GM23338 (cell line): Measurements from ENCODE around the gene MTHFSD. TPM values are rescaled to one million over a fixed set of nuclear protein-coding genes. Genes with fewer than 3 reads are reported as not detected.

ENCODE experiments used
- ATAC-seq: fragments of 200-7000 bp; cut with Tn5 transposase; 3 replicates; pipeline ENCODE4 v1.9.1; 2020
- DNase-seq: peaks from one replicate; pipeline ENCODE4 v3.0.0-alpha.2; 2015; ENCODE audit warnings: low spot score
- H2AFZ ChIP-seq: fragments of 200-600 bp; sonication (generic); 2 replicates; pipeline ENCODE4 v1.8.0; 2016; ENCODE audit warnings: antibody characterized with exemption, mild to moderate bottlenecking, moderate library complexity
- H3F3A ChIP-seq: fragments of 200-600 bp; sonication (generic); replicated peaks from 2 replicates; pipeline ENCODE4 v1.8.0; 2017; ENCODE audit warnings: antibody characterized with exemption, mixed run types, low read depth
- H3K27ac ChIP-seq: fragments of 200-600 bp; sonication (generic); 2 replicates; pipeline ENCODE4 v1.6.1; 2016; ENCODE audit warnings: low read depth
- H3K27me3 ChIP-seq: fragments of 200-600 bp; sonication (generic); 2 replicates; pipeline ENCODE4 v1.8.0; 2016; ENCODE audit warnings: mild to moderate bottlenecking, mixed run types, moderate library complexity; ENCODE audit not compliant: insufficient read depth
- H3K36me3 ChIP-seq: fragments of 200-600 bp; sonication (generic); 2 replicates; pipeline ENCODE4 v1.8.0; 2016; ENCODE audit warnings: mild to moderate bottlenecking; ENCODE audit not compliant: insufficient read depth
- H3K4me1 ChIP-seq: fragments of 200-600 bp; sonication (generic); 2 replicates; pipeline ENCODE4 v1.8.0; 2016; ENCODE audit warnings: mild to moderate bottlenecking, moderate library complexity; ENCODE audit not compliant: insufficient read depth
- H3K4me2 ChIP-seq: fragments of 200-600 bp; sonication (generic); 2 replicates; pipeline ENCODE4 v1.7.1; 2017; ENCODE audit warnings: mixed run types
- H3K4me3 ChIP-seq: fragments of 200-600 bp; sonication (generic); 2 replicates; pipeline ENCODE4 v1.6.1; 2016; ENCODE audit warnings: mixed run types
- H3K79me2 ChIP-seq: fragments of 200-600 bp; sonication (generic); replicated peaks from 2 replicates; pipeline ENCODE4 v1.8.0; 2017; ENCODE audit warnings: mild to moderate bottlenecking; ENCODE audit not compliant: insufficient read depth
- H3K9me2 ChIP-seq: fragments of 200-600 bp; sonication (generic); 2 replicates; pipeline ENCODE4 v1.8.0; 2017; ENCODE audit not compliant: insufficient read depth
- H4K20me1 ChIP-seq: fragments of 200-600 bp; sonication (generic); replicated peaks from 2 replicates; pipeline ENCODE4 v1.8.0; 2017; ENCODE audit warnings: mild to moderate bottlenecking; ENCODE audit not compliant: insufficient read depth
- H3K27ac Mint-ChIP-seq: 2 replicates; pipeline ENCODE4 v1.8.0; 2020; ENCODE audit warnings: inconsistent platforms, mild to moderate bottlenecking, moderate library complexity, mixed read lengths
- H3K27me3 Mint-ChIP-seq: 3 replicates; pipeline ENCODE4 v1.8.0; 2022; ENCODE audit warnings: low read depth, mild to moderate bottlenecking, moderate library complexity, mixed read lengths, inconsistent platforms; ENCODE audit not compliant: insufficient read depth, poor library complexity
- H3K36me3 Mint-ChIP-seq: 3 replicates; pipeline ENCODE4 v1.8.0; 2021; ENCODE audit warnings: low read depth, mild to moderate bottlenecking, inconsistent platforms, moderate library complexity, mixed read lengths
- H3K4me1 Mint-ChIP-seq: 3 replicates; pipeline ENCODE4 v1.8.0; 2020; ENCODE audit warnings: mild to moderate bottlenecking, inconsistent platforms, mixed read lengths
- H3K4me3 Mint-ChIP-seq: 3 replicates; pipeline ENCODE4 v1.8.0; 2021; ENCODE audit warnings: moderate library complexity, mild to moderate bottlenecking, inconsistent platforms, mixed read lengths
- H3K9me3 Mint-ChIP-seq: 3 replicates; pipeline ENCODE4 v1.8.0; 2020; ENCODE audit warnings: moderate library complexity, mild to moderate bottlenecking, inconsistent platforms, mixed read lengths
- ETS1 ChIP-seq: IDR thresholded peaks from 2 replicates; pipeline ENCODE4 v1.6.1; 2016; ENCODE audit warnings: antibody characterized with exemption
- EZH2 ChIP-seq: fragments of 200-600 bp; sonication (generic); IDR thresholded peaks from one replicate; pipeline ENCODE4 v1.8.0; 2017; ENCODE audit warnings: antibody characterized with exemption, mild to moderate bottlenecking, low read depth; ENCODE audit not compliant: unreplicated experiment
- JUNB ChIP-seq: IDR thresholded peaks from one replicate; pipeline ENCODE4 v1.6.1; 2016; ENCODE audit warnings: antibody characterized with exemption; ENCODE audit not compliant: unreplicated experiment
- NANOG ChIP-seq: IDR thresholded peaks from 2 replicates; pipeline ENCODE4 v1.6.1; 2016; ENCODE audit warnings: antibody characterized with exemption, borderline replicate concordance
- REST ChIP-seq: IDR thresholded peaks from one replicate; pipeline ENCODE4 v1.6.1; 2018; ENCODE audit warnings: antibody characterized with exemption; ENCODE audit not compliant: unreplicated experiment
- STAT1 ChIP-seq: IDR thresholded peaks from one replicate; pipeline ENCODE4 v1.6.1; 2016; ENCODE audit warnings: antibody characterized with exemption; ENCODE audit not compliant: unreplicated experiment
- ZNF114 ChIP-seq: fragments of 250-450 bp; sonication (Bioruptor Pico); IDR thresholded peaks from 2 replicates; pipeline ENCODE4 v1.5.0; 2020; ENCODE audit warnings: mild to moderate bottlenecking, moderate library complexity
- ZNF331 ChIP-seq: fragments of 250-450 bp; sonication (Bioruptor Pico); IDR thresholded peaks from 2 replicates; pipeline ENCODE4 v1.5.0; 2020; ENCODE audit warnings: low read depth, mild to moderate bottlenecking, moderate library complexity
- ZNF462 ChIP-seq: fragments of 250-450 bp; sonication (Bioruptor Pico); IDR thresholded peaks from 2 replicates; pipeline ENCODE4 v1.5.0; 2020; ENCODE audit warnings: mild to moderate bottlenecking, moderate library complexity
- polyA plus RNA-seq: library from polyadenylated mRNA; unstranded; fragments of >200 nt; fragmentation: Nextera tagmentation; extraction: Ambion mirVana; gene quantifications from 2 replicates; pipeline ENCODE4 v1.2.1, GENCODE V29; 2016
- total RNA-seq: library from RNA; depleted of rRNA; stranded (reverse); fragments of >200 nt; shearing (Covaris generic); gene quantifications from 2 replicates; pipeline ENCODE4 v1.2.3, GENCODE V29; 2014

The MTHFSD gene
- total and polyA plus RNA-seq, 2 experiments from 2014 or later = 7.2 to 8.1 TPM

- no peaks in the 10 kb centered on the region for H3K79me2 ChIP-seq
- no peak overlapping the region for H3K4me2 ChIP-seq
- Mint-ChIP-seq H3K4me3 (no peak overlapping the region), H3K4me1 (no peaks in the 10 kb centered on the region), H3K9me3 (peaks cover 13% of the 10 kb centered on the region; the same call in 2 of the 3 replicates), H3K27ac (no peak overlapping the region), H3K27me3 (peaks cover 13% of the 10 kb centered on the region), H3K36me3 (peaks cover 11% of the 10 kb centered on the region; the same call in 1 of the 3 replicates)
- no peak overlapping the region for H2AFZ ChIP-seq
- no peak for TF ChIP-seq STAT1
- H3K4me3 ChIP-seq = no peak overlapping the region
- DNase-seq = no peak
- H3F3A ChIP-seq = no peaks in the 10 kb centered on the region
- no peaks in the 10 kb centered on the region for H3K36me3 ChIP-seq
- no peaks in the 10 kb centered on the region for H3K27me3 ChIP-seq
- no peak for ATAC-seq
- H3K4me1 ChIP-seq = 0 out of 2 replicates have a peak, but pooled peaks cover 3% of the 10 kb centered on the region
- H3K9me2 ChIP-seq = no peaks in the 10 kb centered on the region
- H4K20me1 ChIP-seq = no peaks in the 10 kb centered on the region
- no peak overlapping the region for H3K27ac ChIP-seq
Observed at GRCh38 chr16:86531641-86532525, 23.2 kb downstream of the MTHFSD start.

- Histone ChIP-seq H3K4me3 (no peak overlapping the region), H3K36me3 (no peaks in the 10 kb centered on the region), H2AFZ (no peak overlapping the region), H4K20me1 (no peaks in the 10 kb centered on the region), H3K27me3 (no peaks in the 10 kb centered on the region), H3K9me2 (no peaks in the 10 kb centered on the region), H3K79me2 (no peaks in the 10 kb centered on the region), H3K27ac (0 out of 2 replicates have a peak overlapping the region, but pooled peaks have one; percentile 42), H3K4me2 (no peak overlapping the region), H3K4me1 (0 out of 2 replicates have a peak, but pooled peaks cover 3% of the 10 kb centered on the region), H3F3A (no peaks in the 10 kb centered on the region)
- ATAC-seq = no peak; the same call in 2 of the 3 replicates
- peaks cover 20% of the 10 kb centered on the region; the same call in 2 of the 3 replicates for H3K9me3 Mint-ChIP-seq
- no peak overlapping the region for H3K4me3 Mint-ChIP-seq
- H3K27me3 Mint-ChIP-seq = peaks cover 13% of the 10 kb centered on the region
- peaks cover 11% of the 10 kb centered on the region; the same call in 1 of the 3 replicates for H3K36me3 Mint-ChIP-seq
- DNase-seq = no peak
- no peak overlapping the region for H3K27ac Mint-ChIP-seq
- H3K4me1 Mint-ChIP-seq = no peaks in the 10 kb centered on the region
- TF ChIP-seq STAT1 = no peak
- no peak for TF ChIP-seq ZNF462 (CRISPR knock-in tag)
- TF ChIP-seq REST = no peak
- TF ChIP-seq JUNB = no peak
- no peak for TF ChIP-seq ZNF331 (CRISPR knock-in tag)
- TF ChIP-seq EZH2 = no peak
- no peak for TF ChIP-seq NANOG
- TF ChIP-seq ZNF114 = no peak
- no peak for TF ChIP-seq ETS1
Observed at GRCh38 chr16:86531191-86531545, 23.9 kb downstream of the MTHFSD start.
